HepG2 (cell line): ENCODE measurements around the gene CKAP2. TPM values are rescaled to one million over a fixed set of nuclear protein-coding genes. Genes with fewer than 3 reads are reported as not detected.

Source experiments
- AKAP8 ChIP-seq: sonication (generic); formaldehyde crosslinking; IDR thresholded peaks from 2 replicates; pipeline ENCODE4 v1.5.1; 2020; ENCODE audit warnings: mild to moderate bottlenecking, missing genetic modification reagents
- ATRX ChIP-seq: sonication (generic); formaldehyde crosslinking; IDR thresholded peaks from 2 replicates; pipeline ENCODE4 v1.4.0; 2020; ENCODE audit warnings: missing genetic modification reagents, borderline replicate concordance
- DRAP1 ChIP-seq: IDR thresholded peaks from 2 replicates; pipeline ENCODE4 v1.6.1; 2016; ENCODE audit warnings: missing genetic modification reagents, missing compliant biosample characterization
- EEA1 ChIP-seq: sonication (generic); formaldehyde crosslinking; IDR thresholded peaks from 2 replicates; pipeline ENCODE4 v1.5.1; 2020; ENCODE audit warnings: mild to moderate bottlenecking, missing genetic modification reagents, borderline replicate concordance
- EED ChIP-seq: sonication (generic); formaldehyde crosslinking; IDR thresholded peaks from 2 replicates; pipeline ENCODE4 v1.5.0; 2020; ENCODE audit warnings: mild to moderate bottlenecking, missing genetic modification reagents
- FOXO1 ChIP-seq: sonication (generic); formaldehyde crosslinking; IDR thresholded peaks from 2 replicates; pipeline ENCODE4 v1.4.0; 2020; ENCODE audit warnings: missing genetic modification reagents
- GFI1 ChIP-seq: sonication (generic); formaldehyde crosslinking; IDR thresholded peaks from 2 replicates; pipeline ENCODE4 v1.5.0; 2020; ENCODE audit warnings: missing genetic modification reagents, mild to moderate bottlenecking, borderline replicate concordance
- HCFC1 ChIP-seq: fragments of 150-350 bp; IDR thresholded peaks from 2 replicates; pipeline ENCODE4 v1.6.1; 2014; ENCODE audit warnings: low read depth, low read length
- HOXA9 ChIP-seq: sonication (generic); formaldehyde crosslinking; IDR thresholded peaks from 2 replicates; pipeline ENCODE4 v1.8.1; 2022; ENCODE audit warnings: missing genetic modification reagents, mild to moderate bottlenecking, moderate library complexity, borderline replicate concordance
- IRX3 ChIP-seq: sonication (generic); formaldehyde crosslinking; IDR thresholded peaks from 2 replicates; pipeline ENCODE4 v1.8.1; 2023; ENCODE audit warnings: mild to moderate bottlenecking, low read depth, missing genetic modification reagents, borderline replicate concordance
- ISL2 ChIP-seq: sonication (generic); formaldehyde crosslinking; IDR thresholded peaks from 2 replicates; pipeline ENCODE4 v1.5.0; 2020; ENCODE audit warnings: missing genetic modification reagents
- MEIS1 ChIP-seq: sonication (generic); formaldehyde crosslinking; IDR thresholded peaks from 2 replicates; pipeline ENCODE4 v1.9.0; 2021; ENCODE audit warnings: mild to moderate bottlenecking, missing genetic modification reagents, moderate library complexity, borderline replicate concordance
- PBX3 ChIP-seq: sonication (generic); formaldehyde crosslinking; IDR thresholded peaks from 2 replicates; pipeline ENCODE4 v1.8.1; 2023; ENCODE audit warnings: missing genetic modification reagents, inconsistent platforms, borderline replicate concordance
- PCBP1 ChIP-seq: fragments of 200-400 bp; formaldehyde crosslinking; IDR thresholded peaks from 2 replicates; pipeline ENCODE4 v1.6.1; 2017; ENCODE audit warnings: mild to moderate bottlenecking, low read depth, low read length, borderline replicate concordance
- POLR2AphosphoS5 ChIP-seq: IDR thresholded peaks from 2 replicates; pipeline ENCODE4 v1.6.1; 2012; ENCODE audit warnings: low read depth, low read length
- RFXANK ChIP-seq: IDR thresholded peaks from 2 replicates; pipeline ENCODE4 v1.6.1; 2016
- SALL2 ChIP-seq: sonication (generic); formaldehyde crosslinking; IDR thresholded peaks from 2 replicates; pipeline ENCODE4 v1.8.1; 2023; ENCODE audit warnings: mild to moderate bottlenecking, missing genetic modification reagents, inconsistent platforms
- SP1 ChIP-seq, 2 experiments: fragments of 450-650 bp in 1 of 2; sonication (generic) in 1 of 2; formaldehyde crosslinking in 1 of 2; IDR thresholded peaks; 2 replicates each; pipeline versions ENCODE4 v1.4.0 to v1.6.1; 2016 to 2020; ENCODE audit warnings: missing genetic modification reagents in 1 of 2
- ZBTB20 ChIP-seq: sonication (generic); formaldehyde crosslinking; IDR thresholded peaks from 2 replicates; pipeline ENCODE4 v1.8.1; 2023; ENCODE audit warnings: missing genetic modification reagents, low read depth, mild to moderate bottlenecking, borderline replicate concordance
- ZBTB38 ChIP-seq: sonication (generic); formaldehyde crosslinking; IDR thresholded peaks from 2 replicates; pipeline ENCODE4 v1.5.1; 2020; ENCODE audit warnings: mild to moderate bottlenecking, missing genetic modification reagents
- ZKSCAN5 ChIP-seq: sonication (generic); formaldehyde crosslinking; IDR thresholded peaks from 2 replicates; pipeline ENCODE4 v1.5.1; 2020; ENCODE audit warnings: mild to moderate bottlenecking, missing genetic modification reagents
- ZNF292 ChIP-seq: sonication (generic); formaldehyde crosslinking; IDR thresholded peaks from 2 replicates; pipeline ENCODE4 v1.8.1; 2022; ENCODE audit warnings: mild to moderate bottlenecking, low read depth, missing genetic modification reagents, borderline replicate concordance
- ZNF350 ChIP-seq: sonication (generic); formaldehyde crosslinking; IDR thresholded peaks from 2 replicates; pipeline ENCODE4 v1.4.0; 2020; ENCODE audit warnings: mild to moderate bottlenecking, low read depth, missing genetic modification reagents, borderline replicate concordance
- ZNF547 ChIP-seq: sonication (generic); formaldehyde crosslinking; IDR thresholded peaks from 2 replicates; pipeline ENCODE4 v1.5.1; 2020; ENCODE audit warnings: mild to moderate bottlenecking, missing genetic modification reagents
- ZNF552 ChIP-seq: sonication (generic); formaldehyde crosslinking; IDR thresholded peaks from 2 replicates; pipeline ENCODE4 v1.9.0; 2022; ENCODE audit warnings: missing genetic modification reagents, mild to moderate bottlenecking, borderline replicate concordance
- ZNF615 ChIP-seq: sonication (generic); formaldehyde crosslinking; IDR thresholded peaks from 2 replicates; pipeline ENCODE4 v1.5.0; 2020; ENCODE audit warnings: mild to moderate bottlenecking, missing genetic modification reagents, borderline replicate concordance
- ZNF674 ChIP-seq: sonication (generic); formaldehyde crosslinking; IDR thresholded peaks from 2 replicates; pipeline ENCODE4 v1.5.0; 2020; ENCODE audit warnings: low read depth, mild to moderate bottlenecking, missing genetic modification reagents
- ZNF720 ChIP-seq: sonication (generic); formaldehyde crosslinking; IDR thresholded peaks from 2 replicates; pipeline ENCODE4 v1.4.0; 2020; ENCODE audit warnings: missing genetic modification reagents
- ZNF761 ChIP-seq: sonication (generic); formaldehyde crosslinking; conservative IDR thresholded peaks from 2 replicates; pipeline ENCODE4 v1.4.0; 2020; ENCODE audit warnings: mild to moderate bottlenecking, missing genetic modification reagents
- ZNF780A ChIP-seq: sonication (generic); formaldehyde crosslinking; IDR thresholded peaks from 2 replicates; pipeline ENCODE4 v1.8.0; 2022; ENCODE audit warnings: mild to moderate bottlenecking, missing genetic modification reagents, moderate library complexity
- ZNF790 ChIP-seq: sonication (generic); formaldehyde crosslinking; IDR thresholded peaks from 2 replicates; pipeline ENCODE4 v1.8.0; 2022; ENCODE audit warnings: missing genetic modification reagents, mild to moderate bottlenecking, borderline replicate concordance
- ZSCAN12 ChIP-seq: sonication (generic); formaldehyde crosslinking; IDR thresholded peaks from 2 replicates; pipeline ENCODE4 v1.9.0; 2021; ENCODE audit warnings: mild to moderate bottlenecking, missing genetic modification reagents
- ZSCAN25 ChIP-seq: sonication (generic); formaldehyde crosslinking; IDR thresholded peaks from 2 replicates; pipeline ENCODE4 v1.8.0; 2022; ENCODE audit warnings: mild to moderate bottlenecking, missing genetic modification reagents
- polyA plus RNA-seq, 8 experiments: library from polyadenylated mRNA; depleted of rRNA in 3 of 8; stranded (reverse) in 7 of 8; unstranded in 1 of 8; fragments of >200 nt; fragmentation: Illumina TruSeq in 4 of 8; extraction: Trizol in 4 of 8; gene quantifications; 2 replicates each; pipeline versions ENCODE4 v1.2.1 to v1.2.3, GENCODE V29; 2011 to 2016; ENCODE audit warnings: low read depth in 4 of 8, missing spikeins in 1 of 8, mixed read lengths in 1 of 8; ENCODE audit not compliant: insufficient read depth in 1 of 8
- total RNA-seq, 5 experiments: library from RNA; depleted of rRNA; stranded (reverse); fragments of >200 nt; fragmentation: Illumina TruSeq; extraction: Trizol; gene quantifications; 2 replicates each; pipeline ENCODE4 v1.2.3, GENCODE V29; 2016; ENCODE audit warnings: low read depth in 1 of 5

CKAP2 gene
- total and polyA plus RNA-seq, 2 of the 13 experiments (the other 11 are each of a cell fraction or from before 2014, with no cell fraction given), result 6.7 to 40.3 TPM

- TF ChIP-seq SP1 (IDR thresholded peaks at IDR 0.05), result no peak
- no peak for TF ChIP-seq SP1 (CRISPR knock-in tag; IDR thresholded peaks at IDR 0.05)
- no peak for TF ChIP-seq DRAP1
- TF ChIP-seq MEIS1, result no peak
- 0 out of 2 replicates have a peak, but pooled peaks have one; percentile 26 for TF ChIP-seq ZNF790 (CRISPR knock-in tag)
- TF ChIP-seq ZNF761 (CRISPR knock-in tag), result no peak; the same call in 1 of the 2 replicates
- TF ChIP-seq POLR2AphosphoS5, result peak; percentile 57; the same call in 1 of the 2 replicates
- TF ChIP-seq ZKSCAN5, result no peak
- no peak for TF ChIP-seq HOXA9 (CRISPR knock-in tag)
- TF ChIP-seq PCBP1, result no peak
- no peak for TF ChIP-seq AKAP8 (CRISPR knock-in tag)
- no peak for TF ChIP-seq ZBTB38 (CRISPR knock-in tag)
- TF ChIP-seq ZNF720 (CRISPR knock-in tag), result no peak
- no peak for TF ChIP-seq IRX3 (CRISPR knock-in tag)
- no peak for TF ChIP-seq ZNF350 (CRISPR knock-in tag)
- TF ChIP-seq ZSCAN12, result no peak
- no peak for TF ChIP-seq HCFC1
- no peak for TF ChIP-seq ISL2 (CRISPR knock-in tag)
- TF ChIP-seq ZNF615, result no peak
- no peak for TF ChIP-seq ZBTB20 (CRISPR knock-in tag)
- no peak for TF ChIP-seq EED
- TF ChIP-seq ZSCAN25 (CRISPR knock-in tag), result no peak
- no peak for TF ChIP-seq RFXANK
- no peak for TF ChIP-seq PBX3 (CRISPR knock-in tag)
- no peak for TF ChIP-seq ATRX (CRISPR knock-in tag)
- TF ChIP-seq ZNF552, result no peak
- TF ChIP-seq EEA1 (CRISPR knock-in tag), result peak; percentile 30; the same call in 1 of the 2 replicates
- TF ChIP-seq ZNF674 (CRISPR knock-in tag), result no peak
- TF ChIP-seq ZNF780A (CRISPR knock-in tag), result no peak
- 0 out of 2 replicates have a peak, but pooled peaks have one; percentile 4 for TF ChIP-seq SALL2
- TF ChIP-seq GFI1 (CRISPR knock-in tag), result no peak
- no peak for TF ChIP-seq ZNF547 (CRISPR knock-in tag)
- no peak for TF ChIP-seq FOXO1 (CRISPR knock-in tag)
- TF ChIP-seq ZNF292, result no peak
Measured at GRCh38 chr13:52455677-52456041, 381 bp downstream of the CKAP2 start (continued).
